IMR-90 (cell line): ENCODE measurements around the gene RSU1. TPM values are rescaled to one million over a fixed set of nuclear protein-coding genes. Genes with fewer than 3 reads are reported as not detected.
A peak's percentile ranks its signal among the peaks of the same experiment; 100 is the strongest.

Experiments used
- ATAC-seq: fragments of 200-7000 bp; cut with Tn5 transposase; 2 replicates; pipeline ENCODE4 v1.9.1; 2020; ENCODE audit warnings: low read depth, mild to moderate bottlenecking, moderate library complexity
- BruUV-seq: library from RNA; stranded (reverse); fragments of 400-500 nt; replicated peaks from 2 replicates; lab custom pipeline; 2021; lab: Mats Ljungman, UMichigan
- CTCF ChIA-PET: fragments of 300-600 bp; formaldehyde crosslinking; extraction: SDS; loops from one replicate; lab custom pipeline; 2021; ENCODE audit warnings: antibody characterized with exemption; lab: Yijun Ruan, JAX
- POLR2A ChIA-PET: fragments of 300-600 bp; sonication (Branson Sonifier 250); formaldehyde crosslinking; loops from one replicate; lab custom pipeline; 2022; ENCODE audit warnings: antibody characterized with exemption; ENCODE audit not compliant: unreplicated experiment; lab: Charles Lee
- DNase-seq: peaks from one replicate; pipeline ENCODE4 v3.0.0; 2013
- H2AFZ ChIP-seq: replicated peaks from 2 replicates; pipeline ENCODE3; 2013; ENCODE audit warnings: low read length, mild to moderate bottlenecking; ENCODE audit not compliant: poor library complexity
- H2AK5ac ChIP-seq: 2 replicates; pipeline ENCODE4 v1.6.1; 2013; ENCODE audit warnings: low read depth, low read length, inconsistent platforms
- H2AK9ac ChIP-seq: replicated peaks from 2 replicates; pipeline ENCODE3; 2013; ENCODE audit warnings: mild to moderate bottlenecking, low read depth, low read length, moderate library complexity; ENCODE audit not compliant: poor library complexity
- H2BK120ac ChIP-seq: 2 replicates; pipeline ENCODE4 v1.6.1; 2013; ENCODE audit warnings: low read depth, low read length, inconsistent platforms
- H2BK15ac ChIP-seq: 3 replicates; pipeline ENCODE4 v1.6.1; 2013; ENCODE audit warnings: low read depth, low read length, inconsistent platforms
- H2BK20ac ChIP-seq: 2 replicates; pipeline ENCODE4 v1.6.1; 2013; ENCODE audit warnings: low read depth, mild to moderate bottlenecking, inconsistent platforms, low read length, moderate library complexity
- H2BK5ac ChIP-seq: 2 replicates; pipeline ENCODE4 v1.6.1; 2013; ENCODE audit warnings: mild to moderate bottlenecking, low read depth, low read length, inconsistent platforms; ENCODE audit not compliant: poor library complexity, severe bottlenecking
- H3K14ac ChIP-seq: replicated peaks from 2 replicates; pipeline ENCODE4 v1.6.1; 2013; ENCODE audit warnings: low read depth, low read length, inconsistent platforms
- H3K18ac ChIP-seq: 2 replicates; pipeline ENCODE4 v1.6.1; 2013; ENCODE audit warnings: low read depth, low read length, control low read depth
- H3K23ac ChIP-seq: 2 replicates; pipeline ENCODE4 v1.6.1; 2013; ENCODE audit warnings: low read depth, low read length, inconsistent platforms
- H3K27ac ChIP-seq: 2 replicates; pipeline ENCODE4 v1.5.1; 2013; ENCODE audit warnings: mild to moderate bottlenecking, control low read depth, low read length; ENCODE audit not compliant: insufficient read depth
- H3K27me3 ChIP-seq: 2 replicates; pipeline ENCODE4 v1.6.1; 2013; ENCODE audit warnings: low read length; ENCODE audit not compliant: control insufficient read depth, insufficient read depth
- H3K36me3 ChIP-seq: 2 replicates; pipeline ENCODE4 v1.6.1; 2013; ENCODE audit warnings: low read length, mixed read lengths; ENCODE audit not compliant: control insufficient read depth, insufficient read depth
- H3K4ac ChIP-seq: 2 replicates; pipeline ENCODE4 v1.6.1; 2013; ENCODE audit warnings: low read depth, low read length, inconsistent platforms
- H3K4me1 ChIP-seq: 2 replicates; pipeline ENCODE4 v1.6.1; 2013; ENCODE audit warnings: low read length, mixed read lengths; ENCODE audit not compliant: control insufficient read depth, insufficient read depth
- H3K4me2 ChIP-seq: 2 replicates; pipeline ENCODE4 v1.6.1; 2013; ENCODE audit warnings: low read depth, mild to moderate bottlenecking, control low read depth, low read length, moderate library complexity
- H3K4me3 ChIP-seq: 2 replicates; pipeline ENCODE4 v1.5.1; 2013; ENCODE audit warnings: low read depth, mild to moderate bottlenecking, control low read depth, low read length, moderate library complexity; ENCODE audit not compliant: insufficient read depth
- H3K56ac ChIP-seq: 2 replicates; pipeline ENCODE4 v1.6.1; 2013; ENCODE audit warnings: low read length, inconsistent platforms; ENCODE audit not compliant: insufficient read depth; ENCODE audit errors: extremely low read depth
- H3K79me1 ChIP-seq, 2 experiments: 2 replicates each; pipeline ENCODE4 v1.6.1; 2013; ENCODE audit warnings: low read length in 2 of 2, inconsistent platforms in 1 of 2, low read depth in 1 of 2
- H3K9ac ChIP-seq: 2 replicates; pipeline ENCODE4 v1.6.1; 2013; ENCODE audit warnings: low read depth, low read length, control low read depth
- H3K9me1 ChIP-seq: 2 replicates; pipeline ENCODE4 v1.6.1; 2013; ENCODE audit warnings: low read length, inconsistent platforms; ENCODE audit not compliant: insufficient read depth
- H3K9me3 ChIP-seq: 2 replicates; pipeline ENCODE4 v1.6.1; 2013; ENCODE audit warnings: low read length; ENCODE audit not compliant: control insufficient read depth, insufficient read depth
- H4K20me1 ChIP-seq: 2 replicates; pipeline ENCODE4 v1.6.1; 2013; ENCODE audit warnings: low read length, inconsistent platforms; ENCODE audit not compliant: insufficient read depth
- H4K5ac ChIP-seq: 2 replicates; pipeline ENCODE4 v1.6.1; 2013; ENCODE audit warnings: mild to moderate bottlenecking, low read depth, low read length, control low read depth
- H4K8ac ChIP-seq, 2 experiments: 2 replicates each; pipeline ENCODE4 v1.6.1; 2013; ENCODE audit warnings: low read depth in 2 of 2, low read length in 2 of 2, control low read depth in 1 of 2, inconsistent platforms in 1 of 2
- H4K91ac ChIP-seq: 2 replicates; pipeline ENCODE4 v1.6.1; 2013; ENCODE audit warnings: low read depth, low read length, inconsistent platforms; ENCODE audit not compliant: insufficient read depth
- BHLHE40 ChIP-seq: fragments of 150-350 bp; IDR thresholded peaks from 2 replicates; pipeline ENCODE4 v1.6.1; 2016; ENCODE audit warnings: mild to moderate bottlenecking, low read depth, low read length
- CEBPB ChIP-seq: IDR thresholded peaks from 2 replicates; pipeline ENCODE4 v1.6.1; 2012; ENCODE audit warnings: low read depth, low read length, improper control_type of control experiment
- CHD1 ChIP-seq: IDR thresholded peaks from 2 replicates; pipeline ENCODE4 v1.6.1; 2012; ENCODE audit warnings: low read depth, low read length, improper control_type of control experiment
- whole genome bisulfite sequencing, 2 experiments: methylation state at CpG; one replicate each; pipeline versions ENCODE4 v1.1.5 to v1.1.7; 2013; ENCODE audit warnings: missing lambda C conversion rate in 2 of 2; ENCODE audit not compliant: insufficient read length in 1 of 2; ENCODE audit errors: extremely low coverage in 2 of 2; 5-methylcytosine and 5-hydroxymethylcytosine counted together
- dilution Hi-C: fragments of 300-500 bp; cut with HindIII; formaldehyde crosslinking; loops from one replicate; pipeline ENCODE4 v1.14.3; 2018; ENCODE audit warnings: low sequenced_read_pairs; ENCODE audit not compliant: unreplicated experiment
- in situ Hi-C: fragments of 300-500 bp; cut with MboI; formaldehyde crosslinking; loops from 3 replicates; pipeline ENCODE4 v1.14.3; 2019; ENCODE audit warnings: low sequenced_read_pairs, inconsistent platforms, mixed read lengths
- intact Hi-C: fragments of 100-400 bp; cut with micrococcal nuclease; formaldehyde crosslinking; loops from 2 replicates; pipeline ENCODE4 v1.10.0; 2022
- polyA plus RNA-seq, 3 experiments: library from polyadenylated mRNA; depleted of rRNA; stranded (reverse); fragments of >200 nt; gene quantifications; 2 replicates each; pipeline ENCODE4 v1.2.3, GENCODE V29; 2012; ENCODE audit warnings: low replicate concordance in 1 of 3
- total RNA-seq: library from RNA; depleted of rRNA; stranded (reverse); fragments of >200 nt; gene quantifications from 2 replicates; pipeline ENCODE4 v1.2.3, GENCODE V29; 2012
- TF ChIP-seq, protein P1 (sequence below): fragments of 150-350 bp; IDR thresholded peaks from 2 replicates; pipeline ENCODE4 v1.6.1; 2016; ENCODE audit warnings: low read depth, mild to moderate bottlenecking, low read length, moderate library complexity, borderline replicate concordance
- TF ChIP-seq, protein P2 (sequence below): fragments of 150-350 bp; IDR thresholded peaks from 2 replicates; pipeline ENCODE4 v1.6.1; 2017; ENCODE audit warnings: mild to moderate bottlenecking, antibody characterized with exemption, low read length, low read depth

Gene RSU1
- total and polyA plus RNA-seq, 2 of the 4 experiments (the other 2 are of a cell fraction): 134 to 148 TPM

DNA sequence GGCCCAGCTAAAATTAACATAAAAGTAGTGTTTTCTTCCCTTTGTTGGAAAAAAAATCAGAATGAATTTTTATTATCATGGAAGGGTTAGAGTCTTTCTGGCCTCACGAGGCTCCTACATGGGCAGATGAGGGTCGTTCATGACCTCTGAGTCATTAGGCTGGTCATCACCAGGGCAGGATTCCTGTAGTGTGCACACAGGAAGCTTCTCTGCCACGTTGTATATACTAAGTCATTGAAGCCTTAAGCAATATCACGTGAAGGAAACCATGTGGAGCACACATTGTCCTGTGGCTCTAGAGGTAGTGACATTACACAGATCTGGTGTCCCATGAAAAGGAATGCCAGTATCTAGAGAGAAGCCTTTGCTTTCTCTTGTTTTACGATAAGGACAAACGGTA lies 210.8 kb downstream of the RSU1 start:
- BruUV-seq: no TSS peak
- no peak overlapping the region for H2AK5ac ChIP-seq
- H3K27ac ChIP-seq: no peak overlapping the region
- H3K9ac ChIP-seq: no peak overlapping the region
- H4K8ac ChIP-seq: no peak overlapping the region
- ATAC-seq (no peak), DNase-seq (peak; percentile 56)
- H3K36me3 ChIP-seq: no peaks in the 10 kb centered on the region
- TF ChIP-seq BHLHE40 (peak; percentile 75), CEBPB (peak; percentile 55; the same call in 1 of the 2 replicates), CHD1 (no peak)
- TF ChIP-seq, protein P1, sequence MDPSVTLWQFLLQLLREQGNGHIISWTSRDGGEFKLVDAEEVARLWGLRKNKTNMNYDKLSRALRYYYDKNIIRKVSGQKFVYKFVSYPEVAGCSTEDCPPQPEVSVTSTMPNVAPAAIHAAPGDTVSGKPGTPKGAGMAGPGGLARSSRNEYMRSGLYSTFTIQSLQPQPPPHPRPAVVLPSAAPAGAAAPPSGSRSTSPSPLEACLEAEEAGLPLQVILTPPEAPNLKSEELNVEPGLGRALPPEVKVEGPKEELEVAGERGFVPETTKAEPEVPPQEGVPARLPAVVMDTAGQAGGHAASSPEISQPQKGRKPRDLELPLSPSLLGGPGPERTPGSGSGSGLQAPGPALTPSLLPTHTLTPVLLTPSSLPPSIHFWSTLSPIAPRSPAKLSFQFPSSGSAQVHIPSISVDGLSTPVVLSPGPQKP: no peak
- TF ChIP-seq, protein P2, sequence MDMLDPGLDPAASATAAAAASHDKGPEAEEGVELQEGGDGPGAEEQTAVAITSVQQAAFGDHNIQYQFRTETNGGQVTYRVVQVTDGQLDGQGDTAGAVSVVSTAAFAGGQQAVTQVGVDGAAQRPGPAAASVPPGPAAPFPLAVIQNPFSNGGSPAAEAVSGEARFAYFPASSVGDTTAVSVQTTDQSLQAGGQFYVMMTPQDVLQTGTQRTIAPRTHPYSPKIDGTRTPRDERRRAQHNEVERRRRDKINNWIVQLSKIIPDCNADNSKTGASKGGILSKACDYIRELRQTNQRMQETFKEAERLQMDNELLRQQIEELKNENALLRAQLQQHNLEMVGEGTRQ: no peak
- in situ Hi-C loops (no loop called here), dilution Hi-C loops (no loop called here), intact Hi-C loops (no loop called here)
- H3K14ac ChIP-seq: no peak overlapping the region
- H2AFZ ChIP-seq: no peak overlapping the region
- H4K5ac ChIP-seq: no peak overlapping the region
- H2BK120ac ChIP-seq: no peak overlapping the region
- H3K23ac ChIP-seq: no peak overlapping the region
- H3K9me3 ChIP-seq: no peaks in the 10 kb centered on the region
- H3K4me2 ChIP-seq: no peak overlapping the region
- H3K27me3 ChIP-seq: no peaks in the 10 kb centered on the region
- no peak overlapping the region for H3K18ac ChIP-seq
- POLR2A ChIA-PET: no interaction called here
- no peak overlapping the region for H3K4ac ChIP-seq
- H3K56ac ChIP-seq: no peak overlapping the region
- H2AK9ac ChIP-seq: no peak overlapping the region
- peaks cover 7% of the 10 kb centered on the region; the same call in 1 of the 2 replicates for H3K9me1 ChIP-seq
- peaks cover 4% of the 10 kb centered on the region; the same call in 1 of the 2 replicates for H4K20me1 ChIP-seq
- no peak overlapping the region for H2BK15ac ChIP-seq
- H2BK5ac ChIP-seq: no peak overlapping the region
- no peak overlapping the region for H2BK20ac ChIP-seq
- CTCF ChIA-PET: no interaction called here
- no peak overlapping the region for H4K91ac ChIP-seq
- WGBS, 2 experiments: 100% methylated on average over 2 of the region's 6 CpGs; no CpG with 5 or more reads in 1 of the 2 experiments
- H3K79me1 ChIP-seq: peaks cover 3 to 21% of the 10 kb centered on the region in 2 experiments; a peak in 3 of 4 replicates
- no peak overlapping the region for H3K4me3 ChIP-seq
- no peaks in the 10 kb centered on the region for H3K4me1 ChIP-seq
